Activated CD8-positive, alpha-beta memory T cell treated with anti-CD3 and anti-CD28 coated beads for 1 hour (primary cell): ENCODE measurements around the gene SPATA4.
"Not testable (repeated sequence)": the region's sequence is repeated elsewhere in the genome, so short reads cannot be mapped to it uniquely, and the experiment has no call there.

ENCODE experiments used
- DNase-seq, 2 donors: peaks; one replicate each; pipeline ENCODE4 v3.0.0-alpha.2; 2020; ENCODE audit warnings: low read depth in 1 of 2; ENCODE audit errors: extremely low read depth in 1 of 2

Gene SPATA4

DNA sequence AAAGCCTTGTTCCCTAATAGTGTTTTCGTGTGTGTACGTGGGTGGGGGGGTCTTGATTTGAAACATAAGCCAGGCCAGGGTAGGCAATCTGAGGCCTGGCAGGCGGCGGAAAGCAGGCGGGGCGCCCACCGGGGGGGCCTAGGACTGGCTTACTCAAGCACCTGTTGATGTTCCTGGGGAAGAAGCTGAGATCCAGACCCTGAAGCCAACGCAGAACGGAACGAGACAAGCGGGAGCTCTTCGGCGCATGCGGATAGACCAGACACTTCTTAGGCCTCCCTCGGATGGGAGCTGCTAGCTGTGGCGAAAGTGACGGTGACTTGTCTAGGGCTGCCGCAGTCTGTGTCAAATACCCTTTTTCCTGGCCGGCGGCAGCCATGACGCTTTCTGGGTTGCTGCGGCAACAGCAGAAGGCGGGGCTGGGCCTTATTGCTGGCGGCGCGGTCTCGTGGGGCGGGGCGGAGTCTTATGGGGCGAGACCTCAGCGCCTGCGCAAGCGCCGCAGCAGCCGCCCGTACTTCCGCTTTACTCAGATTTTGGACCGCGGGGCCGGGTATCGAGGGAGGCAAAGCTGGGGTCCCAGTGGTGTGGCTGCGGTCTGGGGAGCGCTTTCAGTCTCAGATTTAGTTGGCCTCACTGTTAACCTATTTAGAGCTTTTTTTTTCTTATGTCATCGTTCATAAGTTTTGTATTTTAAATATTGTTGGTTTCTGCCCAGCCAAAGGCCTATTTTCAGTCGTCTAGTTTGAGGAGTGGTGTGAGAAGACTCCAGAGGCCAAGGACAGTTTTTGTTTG lies at the start of gene SPATA4:
SPATA4 (minus strand) TSS at position 402 of the 795 bp plus-strand sequence; CDS start at position 379, 23 bp downstream.
- DNase-seq, result peak; percentile 84 to 92

- DNase-seq, result no peak
These were observed 47.5 kb upstream of the SPATA4 start for GRCh38 chr4:176242764-176243347.

- no peak for DNase-seq
These were observed 46.3 kb upstream of the SPATA4 start for GRCh38 chr4:176241703-176242102.

DNA sequence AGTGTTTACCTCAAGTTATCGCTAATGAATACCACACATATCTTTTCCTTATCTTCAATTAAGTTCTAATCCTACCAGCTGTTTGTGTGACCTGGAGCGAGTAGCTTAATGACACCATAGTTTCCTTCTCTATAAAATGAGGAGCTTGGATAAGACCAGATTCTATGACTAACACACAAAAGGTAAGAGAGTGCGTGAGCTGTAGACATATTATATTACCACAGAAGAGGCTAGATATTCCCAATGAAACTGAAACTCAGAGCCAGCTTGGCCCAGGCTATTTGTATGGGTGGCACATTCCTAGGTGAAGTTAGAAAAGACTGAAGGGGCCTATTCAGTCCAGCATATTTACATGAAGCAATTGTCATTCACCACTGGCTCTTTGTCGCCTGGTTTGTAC lies 43.4 kb upstream of the SPATA4 start:
- no peak for DNase-seq

DNA sequence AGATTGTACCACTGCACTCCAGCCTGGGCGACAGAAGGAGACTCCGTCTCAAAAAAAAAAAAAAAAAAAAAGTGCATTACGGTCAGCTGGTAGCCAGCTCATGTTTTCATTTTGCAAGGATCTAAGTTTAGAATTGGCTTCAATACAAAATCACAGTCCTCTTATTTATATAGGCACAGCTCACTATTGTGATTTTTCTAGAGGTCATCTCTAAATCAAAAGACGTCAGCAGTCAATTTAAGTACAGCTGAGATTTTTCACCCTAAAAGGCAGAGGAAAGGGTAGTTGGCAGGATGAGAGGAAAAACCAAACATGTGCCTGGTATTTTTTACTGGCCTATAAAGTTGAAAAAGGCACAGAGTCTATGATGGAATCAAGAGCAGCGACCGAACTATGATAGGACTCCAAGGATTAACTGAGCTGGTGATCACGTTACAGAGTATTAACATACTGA lies 42.8 kb upstream of the SPATA4 start:
- DNase-seq, result no peak

GRCh38 chr4:176236946-176237345 lies 41.6 kb upstream of the SPATA4 start:
- DNase-seq, result no peak

- DNase-seq, result no peak
These were observed 35.5 kb upstream of the SPATA4 start for GRCh38 chr4:176230836-176231235.

- no peak for DNase-seq
These were observed 34.3 kb upstream of the SPATA4 start for GRCh38 chr4:176229645-176230044.

DNA sequence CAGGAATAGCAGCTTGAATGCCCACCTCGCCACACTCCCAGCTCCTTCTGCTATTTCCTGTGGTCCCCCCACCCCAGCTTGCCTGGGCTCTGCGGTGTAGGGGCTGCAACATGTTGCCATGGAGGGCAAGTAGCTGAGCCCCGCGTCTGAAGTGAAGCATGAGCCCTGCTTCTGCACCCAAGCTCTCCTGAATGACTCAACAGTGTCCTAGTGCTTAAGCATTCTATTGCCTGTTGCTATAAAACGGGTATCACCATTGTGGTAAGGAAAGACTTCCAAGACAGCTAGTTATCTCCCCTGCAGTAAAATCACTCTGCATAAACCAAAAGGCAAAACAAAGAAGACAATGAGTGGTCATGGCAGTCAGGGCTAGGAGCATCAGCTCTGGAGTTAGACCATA lies 31.4 kb upstream of the SPATA4 start:
- DNase-seq, result no peak

- DNase-seq, result no peak
These were observed 28.2 kb upstream of the SPATA4 start for GRCh38 chr4:176223561-176223960.

GRCh38 chr4:176222149-176222548 lies 26.8 kb upstream of the SPATA4 start:
- DNase-seq, result no peak

- DNase-seq, result no peak
These were observed 22.1 kb upstream of the SPATA4 start for GRCh38 chr4:176217510-176217909.

- DNase-seq, result not testable (repeated sequence)
These were observed 17.0 kb upstream of the SPATA4 start for GRCh38 chr4:176212351-176212750.

- no peak for DNase-seq
These were observed 15.4 kb upstream of the SPATA4 start for GRCh38 chr4:176210579-176211296.

- DNase-seq, result no peak
These were observed 14.7 kb upstream of the SPATA4 start for GRCh38 chr4:176210101-176210500.

GRCh38 chr4:176209535-176209934 lies 14.2 kb upstream of the SPATA4 start:
- DNase-seq, result no peak

DNA sequence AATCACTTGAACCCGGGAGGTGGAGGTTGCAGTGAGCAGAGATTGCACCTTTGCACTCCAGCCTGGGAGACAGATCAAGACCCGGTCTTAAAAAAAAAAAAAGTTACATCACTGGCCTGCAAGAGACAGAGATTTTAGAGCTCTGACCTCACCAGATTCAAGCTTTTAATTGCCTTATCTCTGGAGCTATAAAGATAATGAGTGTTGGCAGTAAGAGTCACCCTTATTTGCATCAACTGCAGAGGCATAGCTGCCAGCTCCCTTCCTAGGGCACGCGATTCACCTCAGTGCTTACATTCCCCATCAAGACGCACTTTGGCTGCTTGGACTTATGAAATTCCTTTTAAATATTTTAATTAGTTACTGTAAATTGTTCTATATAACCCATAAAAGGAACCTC lies 12.5 kb upstream of the SPATA4 start:
- DNase-seq, result no peak

DNA sequence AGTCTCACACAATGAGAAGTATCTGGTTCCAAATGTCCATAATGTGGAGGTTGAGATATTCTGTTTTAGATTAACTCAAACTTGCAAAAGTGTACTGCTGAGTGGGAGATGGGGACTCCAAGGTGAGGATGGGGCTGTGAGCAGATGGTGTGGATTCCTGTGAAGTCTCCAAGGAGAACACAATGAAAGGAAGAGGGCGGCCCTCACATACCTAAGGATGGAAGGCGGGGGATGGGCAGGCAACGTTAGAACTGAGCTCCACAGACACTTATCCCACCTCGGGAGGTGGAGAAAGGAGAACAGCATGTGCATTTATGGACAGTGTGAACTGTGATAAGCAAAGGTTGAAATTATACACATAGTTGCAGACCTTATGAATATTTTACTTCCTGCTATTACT lies 9.9 kb upstream of the SPATA4 start:
- DNase-seq, result no peak

DNA sequence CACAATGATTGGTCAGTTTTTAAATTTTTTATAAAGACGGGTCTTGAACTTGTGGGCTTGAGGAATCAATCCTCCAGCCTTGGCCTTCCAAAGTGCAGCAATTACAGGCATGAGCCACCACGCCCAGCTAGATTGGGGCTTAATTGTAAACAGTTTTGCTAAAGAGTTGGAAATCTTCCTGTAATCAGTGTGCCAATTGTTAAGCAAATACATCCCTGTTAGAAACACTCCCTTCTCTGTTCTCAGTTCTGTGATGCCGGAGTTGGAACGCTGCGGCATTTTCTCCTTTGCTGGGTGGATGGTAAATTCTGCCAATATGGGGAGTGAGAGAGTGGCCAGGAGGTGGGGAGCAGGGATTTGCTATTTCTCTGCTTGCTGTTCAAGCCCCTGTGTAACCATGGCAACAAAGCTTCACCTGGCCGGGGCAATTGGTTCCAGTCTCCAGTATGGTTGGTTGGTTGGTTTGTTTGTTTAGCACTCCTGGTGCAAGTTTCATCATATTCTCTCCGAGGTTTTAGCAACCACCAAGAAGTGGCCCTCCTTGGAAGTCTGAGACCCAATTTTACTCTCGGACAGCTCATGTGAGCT lies 3.0 kb upstream of the SPATA4 start:
- DNase-seq, result no peak

DNA sequence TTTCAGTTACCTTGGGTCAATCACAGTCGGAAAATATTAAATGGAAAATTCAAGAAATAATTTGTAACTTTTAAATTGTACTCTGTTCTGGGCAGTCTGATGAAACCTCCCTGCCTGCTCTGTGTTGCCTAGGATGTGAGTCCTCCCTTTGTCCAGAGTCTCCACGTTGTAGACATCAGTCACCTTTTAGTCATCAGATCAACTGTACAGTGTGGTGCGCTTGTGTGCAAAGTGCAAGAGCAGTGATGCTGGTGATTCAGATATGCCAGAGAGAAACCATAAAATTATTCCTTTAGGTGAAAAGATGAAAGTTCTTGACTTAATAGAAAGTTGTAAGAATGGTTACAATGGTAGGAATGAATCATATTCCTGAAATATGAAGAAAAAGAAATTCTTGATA lies 1.4 kb downstream of the SPATA4 start:
- DNase-seq, result no peak

DNA sequence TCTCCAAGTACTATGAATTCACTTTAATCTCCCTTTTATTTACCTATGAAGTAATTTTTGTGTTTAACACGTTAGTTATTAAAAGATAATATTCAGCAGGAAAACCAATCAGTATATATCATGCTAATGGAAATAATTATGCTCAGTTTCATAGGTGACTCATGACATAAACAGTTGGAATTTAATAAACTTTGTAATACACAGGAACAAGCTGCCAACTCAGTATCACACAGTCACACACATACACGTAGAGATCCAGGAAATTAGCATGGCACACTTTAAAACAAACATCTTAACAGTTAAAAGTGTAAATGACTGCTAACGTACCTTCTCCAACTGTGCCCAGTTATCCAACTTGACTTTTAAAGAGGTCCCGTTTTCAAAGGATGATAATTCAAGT lies 2.3 kb downstream of the SPATA4 start:
- no peak for DNase-seq
